Kidney (tissue), 22 donors: ENCODE results near the gene MAP1LC3C. TPM values are rescaled to one million over a fixed set of nuclear protein-coding genes. Genes with fewer than 3 reads are reported as not detected.

Experiments used
- DNase-seq, 5 donors: peaks; one replicate each; pipeline ENCODE4 v3.0.0-alpha.2; 2013 to 2020
- FAIRE-seq: peaks from 2 replicates; lab custom pipeline; 2012; peaks lifted over from hg19 to GRCh38; lab: Jason Lieb, UNC
- H3K27ac ChIP-seq, 2 donors: one replicate each; pipeline ENCODE4 v1.7.0; 2013; ENCODE audit warnings: low read depth in 2 of 2, low read length in 2 of 2, inconsistent platforms in 1 of 2
- H3K27me3 ChIP-seq: one replicate; pipeline ENCODE4 v1.7.1; 2013; ENCODE audit warnings: low read length, inconsistent platforms; ENCODE audit not compliant: control insufficient read depth, insufficient read depth
- H3K36me3 ChIP-seq, 3 donors: one replicate each; pipeline versions ENCODE4 v1.7.0 to v1.7.1; 2013; ENCODE audit warnings: low read length in 3 of 3, control low read depth in 1 of 3, inconsistent platforms in 1 of 3; ENCODE audit not compliant: insufficient read depth in 3 of 3, control insufficient read depth in 2 of 3
- H3K4me1 ChIP-seq, 3 donors: one replicate each; pipeline versions ENCODE4 v1.7.0 to v1.7.1; 2013; ENCODE audit warnings: low read length in 3 of 3, inconsistent platforms in 1 of 3, low read depth in 1 of 3; ENCODE audit not compliant: control insufficient read depth in 2 of 3, insufficient read depth in 2 of 3
- H3K4me3 ChIP-seq, 3 donors: one replicate each; pipeline versions ENCODE4 v1.7.0 to v1.8.1; 2013; ENCODE audit warnings: low read length in 3 of 3, control low read depth in 1 of 3, inconsistent platforms in 1 of 3
- H3K9ac ChIP-seq, 3 donors: one replicate each; pipeline versions ENCODE4 v1.7.0 to v1.7.1; 2013; ENCODE audit warnings: low read length in 3 of 3, control low read depth in 1 of 3, inconsistent platforms in 1 of 3
- H3K9me3 ChIP-seq, 3 donors: one replicate each; pipeline versions ENCODE4 v1.7.0 to v1.7.1; 2013; ENCODE audit warnings: low read length in 3 of 3, control low read depth in 1 of 3, inconsistent platforms in 1 of 3; ENCODE audit not compliant: control insufficient read depth in 2 of 3, insufficient read depth in 1 of 3
- CTCF ChIP-seq: IDR thresholded peaks from 3 replicates; pipeline ENCODE4 v1.5.1; 2012; ENCODE audit warnings: mild to moderate bottlenecking, moderate library complexity, borderline replicate concordance; ENCODE audit not compliant: insufficient read depth; ENCODE audit errors: extremely low read depth
- intact Hi-C: fragments of 100-400 bp; cut with DNase I; formaldehyde crosslinking; loops from one replicate; pipeline ENCODE4 v1.11.1; 2022
- long read RNA-seq, 10 donors: library from polyadenylated mRNA in 1 of 10; unstranded in 1 of 10; transcript quantifications; one replicate each; pipeline ENCODE4 v2.0.0 and lab custom pipeline, GENCODE V29; 2021 to 2026
- polyA plus RNA-seq: library from polyadenylated mRNA; stranded (reverse); fragments of 350-450 nt; fragmentation: Illumina TruSeq; extraction: RNeasy Lipid Tissue Mini Kit (QIAGEN cat#74804); gene quantifications from one replicate; pipeline ENCODE4 v1.2.3, GENCODE V29; 2014; ENCODE audit warnings: low read depth, low replicate concordance; ENCODE audit not compliant: insufficient read depth
- total RNA-seq: library from RNA; stranded (reverse); fragmentation: NEBNext Ultra II Directional; extraction: Animal tissue kit (Norgen Biotek cat#: 25700); gene quantifications from one replicate; pipeline ENCODE4 v1.2.1, GENCODE V29; 2021
- donor health status: control.
- donor health status: control.
- donor health status: control.
- donor health status: control.
- donor health status: control.
- donor health status: DM: yes; HTN: yes; CAD: no.
- donor health status: Normal renal cell carcinoma (clear cell type).

Gene MAP1LC3C
- total RNA-seq, result 5.1 TPM
- not detected for polyA plus RNA-seq
- long read RNA-seq, donor 1, result 0 reads
- long read RNA-seq, donor 2, result 0 reads
- long read RNA-seq, donor 3, result 0 reads
- long read RNA-seq, donor 4, result 0 reads
- long read RNA-seq, donor 5, result 0 reads
- long read RNA-seq, donor 6, result 0 reads
- long read RNA-seq, donor 7, transcript MAP1LC3C-201 (4 exons, 1,182 nt), result major isoform, 5 of 6 reads
- long read RNA-seq, donor 7, partial matches to known transcripts, result 1 of 6 reads
- long read RNA-seq, donor 7, other reads (novel, unspliced or antisense), result 0 of 6 reads
- long read RNA-seq, donor 8, result 0 reads
- long read RNA-seq, donor 9, result 0 reads
- long read RNA-seq, donor 10, result 0 reads

- no peaks in the 10 kb centered on the region for H3K9me3 ChIP-seq
- H3K4me1 ChIP-seq, result no peaks in the 10 kb centered on the region
- no peak for FAIRE-seq
- no peaks in the 10 kb centered on the region for H3K36me3 ChIP-seq
- H3K27ac ChIP-seq, result no peak within 1 kb of the TSS
- peak in 4 of 5 donors; percentile 53 to 73 (median 64) for DNase-seq
- no peak for TF ChIP-seq CTCF
- H3K4me3 ChIP-seq, result peak within 1 kb of the TSS; percentile 32 to 67 (median 58)
- intact Hi-C loops, result no loop called here
- H3K27me3 ChIP-seq, result no peaks in the 10 kb centered on the region
- H3K9ac ChIP-seq, result peak within 1 kb of the TSS in 2 of 3 donors; percentile 2 to 26
Observed at GRCh38 chr1:241999026-241999425, at the start of gene MAP1LC3C. MAP1LC3C (minus strand) TSS chr1:241999098; CDS start chr1:241999008, 90 bp downstream.

- intact Hi-C loops, result no loop called here
- no peak for DNase-seq
- no peaks in the 10 kb centered on the region for H3K27me3 ChIP-seq
- no peaks in the 10 kb centered on the region for H3K4me1 ChIP-seq
- no peak overlapping the region for H3K27ac ChIP-seq
- no peak for TF ChIP-seq CTCF
- no peaks in the 10 kb centered on the region for H3K9me3 ChIP-seq
- no peak overlapping the region for H3K9ac ChIP-seq
- FAIRE-seq, result no peak
- H3K36me3 ChIP-seq, result no peaks in the 10 kb centered on the region
- no peak overlapping the region for H3K4me3 ChIP-seq
Observed at GRCh38 chr1:242043165-242043564, 44.3 kb upstream of the MAP1LC3C start.

- Histone ChIP-seq H3K4me1 (no peaks in the 10 kb centered on the region), H3K4me3 (no peak overlapping the region), H3K9ac (no peak overlapping the region), H3K27me3 (no peaks in the 10 kb centered on the region), H3K36me3 (no peaks in the 10 kb centered on the region), H3K9me3 (no peaks in the 10 kb centered on the region), H3K27ac (no peak overlapping the region)
- intact Hi-C loops, result no loop called here
- no peak for DNase-seq
- no peak for TF ChIP-seq CTCF
- FAIRE-seq, result no peak
Observed at GRCh38 chr1:242034392-242034791, 35.5 kb upstream of the MAP1LC3C start.
